Hindlimb muscle (tissue), 1 donor: ENCODE results near the gene SLIT3. TPM values are rescaled to one million over a fixed set of nuclear protein-coding genes. Genes with fewer than 3 reads are reported as not detected.

Experiments used
- DNase-seq: peaks from one replicate; pipeline ENCODE4 v3.0.0-alpha.2; 2013
- polyA plus RNA-seq: library from polyadenylated mRNA; unstranded; fragments of 120-200 nt; gene quantifications from one replicate; pipeline ENCODE4 v1.2.1, GENCODE V29; 2013; ENCODE audit not compliant: insufficient read length

The SLIT3 gene
- polyA plus RNA-seq, 1 donor = 7.5 TPM

DNA sequence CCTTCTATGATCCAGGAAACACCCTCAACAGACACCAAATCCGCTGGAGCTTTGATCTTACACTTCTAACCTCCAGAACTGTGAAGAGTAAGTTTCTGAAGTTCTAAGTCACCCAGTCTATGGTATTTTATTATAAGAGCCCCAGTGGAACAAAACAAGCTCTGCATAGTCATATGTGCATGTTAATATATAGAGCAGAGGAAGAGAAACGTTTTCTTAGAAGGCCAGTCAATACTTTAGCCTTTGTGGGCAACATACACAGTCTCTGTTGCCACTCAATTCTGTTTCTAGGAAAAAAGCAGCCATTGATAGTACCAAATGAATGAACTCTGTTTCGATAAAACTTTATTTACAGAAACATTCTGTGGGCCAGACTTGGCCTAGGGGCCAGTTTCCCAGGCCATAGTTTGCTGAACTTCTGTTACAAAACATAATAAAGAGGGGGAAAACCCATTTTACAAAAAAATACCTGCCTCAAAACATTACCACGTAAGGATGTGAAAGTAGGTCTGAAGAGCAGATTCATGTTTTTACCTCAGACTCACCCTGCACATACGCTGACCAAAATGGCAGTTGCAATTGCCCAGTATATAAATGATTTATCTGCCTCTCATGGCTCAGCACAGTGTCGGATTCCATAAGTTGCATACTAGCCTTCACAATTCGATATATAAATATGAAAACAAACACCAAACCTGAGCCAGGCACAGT lies 350.5 kb downstream of the SLIT3 start:
- DNase-seq = no peak

- no peak for DNase-seq
Measured at GRCh38 chr5:168948746-168949145, 352.2 kb downstream of the SLIT3 start.

DNA sequence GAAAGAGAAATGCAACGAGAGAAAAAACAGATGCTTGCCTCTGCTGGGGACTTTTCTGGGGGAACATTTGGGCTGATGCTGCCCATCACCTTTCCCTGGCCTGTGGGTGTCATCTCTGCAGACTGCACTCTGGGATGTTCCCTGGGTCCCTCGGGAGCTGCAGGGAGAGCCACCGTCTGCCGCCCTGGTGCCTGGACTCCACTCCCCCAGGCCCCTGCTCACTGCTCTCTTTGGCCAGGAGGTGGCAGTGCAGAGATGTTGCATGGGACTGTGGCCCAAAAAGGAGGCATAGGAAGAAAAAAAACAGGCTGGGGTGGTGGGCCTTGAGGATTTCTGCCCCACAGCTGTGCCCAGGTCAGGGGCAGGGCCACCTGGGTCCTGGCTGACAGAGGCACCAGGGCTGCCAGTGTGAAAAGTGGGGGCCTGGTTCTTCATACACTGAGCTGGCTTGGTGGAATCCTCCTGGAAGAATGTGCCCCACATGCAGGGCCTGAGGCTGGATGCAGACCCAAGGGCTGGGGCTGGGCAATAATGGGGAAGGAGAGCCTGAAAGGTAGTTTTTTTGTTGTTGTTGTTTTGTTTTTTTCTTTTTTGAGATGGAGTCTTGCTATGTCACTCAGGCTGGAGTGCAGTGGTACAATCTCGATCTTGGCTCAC lies 353.6 kb downstream of the SLIT3 start:
- DNase-seq = peak; percentile 15

DNA sequence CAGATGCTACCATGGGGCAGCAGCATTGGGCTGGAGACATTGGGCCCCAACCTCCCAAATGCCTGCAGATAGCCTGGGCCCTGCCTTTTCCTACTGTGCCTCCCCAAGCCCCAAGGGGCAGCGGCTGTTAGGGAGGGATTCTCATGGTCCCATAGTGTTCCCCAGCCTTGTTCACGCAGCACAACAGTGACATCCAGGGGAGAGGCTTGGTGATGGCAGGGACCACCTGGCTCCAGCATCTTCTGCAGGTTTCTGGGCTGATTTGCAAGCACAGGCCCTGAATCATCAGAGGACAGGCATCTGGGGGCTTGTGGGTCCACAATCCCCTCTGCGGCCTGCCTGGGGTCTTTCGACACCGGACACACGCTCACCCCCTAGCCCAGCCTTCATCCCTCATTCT lies 354.6 kb downstream of the SLIT3 start:
- DNase-seq = no peak

- no peak for DNase-seq
Measured at GRCh38 chr5:168944004-168944403, 356.9 kb downstream of the SLIT3 start.

DNA sequence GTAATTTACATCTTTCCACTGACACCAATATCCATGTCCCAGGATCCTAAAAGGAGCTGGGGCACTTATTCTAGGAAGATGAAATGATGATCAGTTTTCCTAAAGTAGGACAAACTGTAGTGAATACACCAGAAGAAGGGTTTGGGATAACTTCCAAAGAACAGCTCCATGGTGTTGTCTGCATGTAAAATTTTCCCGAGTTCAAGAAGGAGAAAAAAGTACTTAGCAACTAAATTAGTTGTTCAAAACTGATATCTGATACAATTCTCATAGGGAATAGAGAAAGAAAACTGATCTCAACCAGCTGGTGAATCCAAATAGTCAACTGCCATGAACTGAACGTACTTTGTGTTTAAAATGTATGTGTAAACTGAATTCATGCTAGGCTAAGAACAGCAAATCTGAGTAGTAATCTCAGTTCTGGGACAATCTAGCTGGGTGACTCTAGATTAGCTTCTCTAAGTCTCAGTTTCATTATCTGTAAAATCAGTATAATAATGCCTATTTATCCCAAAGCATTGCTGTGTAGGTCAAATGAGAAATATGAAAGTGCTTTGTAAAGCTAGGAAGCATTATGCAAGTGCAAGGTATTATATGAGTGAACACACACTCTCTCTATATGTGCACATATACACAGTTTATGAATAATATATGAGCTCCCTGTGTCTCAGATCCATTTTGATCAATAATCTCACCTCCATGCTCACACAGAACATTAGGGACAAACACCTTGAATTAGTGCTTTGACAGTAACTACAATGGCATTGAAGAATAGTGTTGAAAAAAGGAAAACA lies 357.7 kb downstream of the SLIT3 start:
- DNase-seq = no peak

- no peak for DNase-seq
Measured at GRCh38 chr5:168941901-168942300, 359.0 kb downstream of the SLIT3 start.

DNA sequence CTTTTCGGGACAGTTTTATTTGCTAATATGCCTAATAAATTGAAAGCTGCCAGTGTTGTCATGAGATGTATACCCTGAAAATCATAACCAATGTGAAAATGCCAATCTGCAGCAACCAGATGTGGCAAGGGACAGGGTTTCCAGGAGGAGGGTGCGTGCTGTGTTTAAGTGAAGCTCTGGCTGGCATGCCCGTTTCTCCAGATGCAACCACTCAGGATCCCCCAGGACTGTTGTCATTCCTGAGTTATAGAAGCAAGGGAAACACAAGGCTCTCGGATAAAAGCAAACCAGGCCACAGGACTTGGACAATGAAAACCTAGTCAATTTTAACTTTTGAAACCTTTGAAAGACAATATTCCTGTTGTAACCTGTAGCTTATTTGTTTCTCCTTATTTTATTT lies 360.2 kb downstream of the SLIT3 start:
- DNase-seq = no peak

DNA sequence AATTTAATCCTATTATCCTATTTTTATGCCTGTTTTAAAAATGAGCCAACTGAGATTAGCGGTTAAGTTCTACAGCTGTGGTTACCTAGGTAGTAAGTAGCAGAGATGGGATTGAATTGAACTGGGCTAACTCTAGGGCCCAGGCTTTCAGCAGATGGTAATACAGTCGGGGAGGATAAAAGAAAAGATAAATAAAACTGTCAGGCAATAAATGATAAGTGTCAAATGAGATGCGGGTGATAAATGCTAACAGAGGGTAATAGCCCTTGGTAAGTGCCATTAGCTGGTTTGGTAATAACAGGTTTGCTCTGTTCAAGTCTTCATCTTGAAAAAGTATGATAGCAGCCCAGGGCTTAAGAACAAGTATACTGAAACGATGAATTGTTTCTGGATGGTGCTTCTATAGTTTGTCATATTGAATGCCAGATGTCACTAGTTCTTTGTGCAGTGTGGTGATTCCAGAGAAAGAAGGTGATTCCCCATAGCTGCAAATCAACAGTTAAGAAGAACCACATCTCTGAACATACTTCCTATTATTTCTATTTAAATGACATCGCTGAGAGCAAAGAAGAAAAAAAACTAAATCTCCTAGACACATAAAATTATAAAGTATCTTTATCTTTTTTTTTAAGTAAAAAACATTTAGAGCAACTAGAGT lies 360.9 kb downstream of the SLIT3 start:
- no peak for DNase-seq

DNA sequence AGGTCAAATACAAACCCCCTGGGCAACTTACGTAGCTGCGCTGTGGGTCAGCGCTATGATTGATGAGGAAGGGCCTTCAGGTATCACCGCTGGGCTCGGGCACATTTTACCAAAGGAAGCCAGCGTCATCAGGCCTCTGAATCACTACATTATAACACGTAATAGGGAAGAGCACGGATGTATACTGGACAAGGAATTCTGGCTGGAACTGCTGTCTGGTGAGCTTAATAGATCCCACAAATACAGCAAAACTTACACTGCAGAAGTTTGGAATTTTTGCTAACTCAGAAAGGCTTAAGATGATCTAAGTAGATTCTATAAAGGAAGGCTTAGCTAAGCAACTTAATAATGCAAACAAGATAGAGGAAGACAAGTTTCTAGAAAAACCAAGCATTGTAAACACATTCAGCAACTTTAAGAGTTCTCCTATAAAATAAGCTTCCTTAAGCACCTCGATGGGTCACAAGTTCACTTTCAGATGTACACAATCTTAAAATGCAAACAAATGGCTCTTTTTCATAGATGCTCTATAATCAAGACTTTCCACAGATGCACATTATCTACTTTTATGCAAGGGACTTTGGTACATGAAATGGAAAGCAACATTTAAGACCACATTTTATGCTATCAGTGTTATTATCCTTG lies 361.7 kb downstream of the SLIT3 start:
- no peak for DNase-seq

DNA sequence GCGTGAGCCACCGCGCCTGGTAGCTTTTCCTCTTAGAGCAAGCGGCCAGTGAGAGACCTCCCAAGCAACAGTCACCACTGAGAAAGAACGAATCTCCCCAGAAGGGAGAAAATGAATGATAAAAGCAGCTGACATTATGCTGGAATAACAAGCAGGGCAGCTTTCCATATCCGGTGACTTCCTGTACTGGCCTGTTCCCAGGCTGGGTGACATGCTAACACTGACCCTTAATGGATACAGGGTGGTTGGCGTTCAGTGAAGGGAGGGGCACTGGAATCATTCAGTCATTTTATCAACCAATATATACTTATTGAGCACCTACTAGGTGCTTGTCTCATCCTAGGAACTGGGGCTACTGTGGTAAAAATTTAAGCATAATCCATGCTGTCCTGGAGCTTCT lies 364.4 kb downstream of the SLIT3 start:
- no peak for DNase-seq

- no peak for DNase-seq
Measured at GRCh38 chr5:168935183-168935582, 365.8 kb downstream of the SLIT3 start.

GRCh38 chr5:168934169-168934568 lies 366.8 kb downstream of the SLIT3 start:
- DNase-seq = no peak

DNA sequence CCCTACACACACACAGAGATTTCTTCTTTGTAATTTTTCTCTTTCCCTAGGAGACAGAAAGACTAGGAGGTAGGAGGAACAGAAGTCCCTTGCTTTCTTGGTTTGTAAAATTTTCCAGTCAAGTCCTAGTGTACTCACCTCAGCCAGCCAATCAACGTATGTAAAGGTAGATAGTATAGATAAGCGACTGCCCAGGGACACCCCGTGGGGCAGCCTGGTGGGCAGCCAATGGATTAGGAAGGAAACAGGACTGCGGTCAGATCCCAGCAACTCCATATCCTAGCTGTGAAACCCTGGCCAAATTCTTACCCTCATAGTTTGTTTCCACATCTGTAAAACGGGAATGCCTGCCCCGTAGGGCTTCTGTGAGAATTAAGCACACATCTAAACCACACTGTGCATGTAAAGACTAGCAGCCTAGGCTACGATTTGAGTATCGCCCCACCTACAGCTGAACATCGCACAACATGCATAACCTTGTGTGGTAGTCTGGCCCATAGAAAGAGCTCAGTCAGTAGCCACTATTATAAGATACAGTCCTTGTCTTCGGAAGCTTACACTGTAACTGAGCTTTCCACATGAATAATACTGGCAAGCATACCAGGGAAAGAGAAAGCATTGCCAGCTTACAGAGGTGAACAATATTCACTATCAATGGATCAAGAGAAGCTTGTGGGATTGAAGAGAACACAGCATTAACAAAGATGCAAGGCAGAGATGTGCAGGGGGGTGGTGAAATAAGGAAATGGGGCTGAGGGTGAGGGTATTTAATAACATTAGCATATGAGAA lies 368.3 kb downstream of the SLIT3 start:
- no peak for DNase-seq

DNA sequence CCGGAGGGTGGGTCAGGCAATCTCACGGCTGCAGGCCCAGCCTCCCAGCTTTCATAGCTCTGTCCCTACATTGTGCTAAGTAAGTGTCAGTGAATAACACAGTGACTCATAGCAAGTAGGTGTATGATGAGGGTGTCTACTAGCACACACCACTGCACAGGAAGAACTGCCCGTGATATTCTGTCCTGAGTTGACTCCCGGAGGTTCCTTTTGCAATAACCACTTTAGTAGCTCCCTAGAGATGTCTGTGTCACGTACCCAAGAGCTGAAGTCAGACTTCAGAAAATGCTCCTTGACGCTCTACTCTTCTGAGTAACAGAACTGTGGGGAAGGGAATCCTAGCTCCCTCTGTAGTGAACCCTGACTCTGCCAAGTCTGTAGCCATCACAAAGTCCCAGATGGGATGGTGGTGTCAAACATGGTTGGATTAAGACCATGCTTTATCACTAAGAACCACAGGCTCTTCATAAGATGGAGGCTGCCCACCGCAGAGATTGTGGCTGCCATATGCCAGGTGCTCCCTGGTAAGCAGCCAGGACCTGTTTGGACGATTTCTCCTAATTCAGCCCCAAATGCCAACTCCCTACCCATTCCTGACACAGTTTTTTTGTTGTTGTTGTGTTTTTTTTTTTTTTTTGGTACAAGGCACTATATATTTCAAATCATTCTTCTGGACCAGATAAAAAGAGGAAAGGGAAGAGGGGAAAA lies 369.1 kb downstream of the SLIT3 start:
- no peak for DNase-seq

DNA sequence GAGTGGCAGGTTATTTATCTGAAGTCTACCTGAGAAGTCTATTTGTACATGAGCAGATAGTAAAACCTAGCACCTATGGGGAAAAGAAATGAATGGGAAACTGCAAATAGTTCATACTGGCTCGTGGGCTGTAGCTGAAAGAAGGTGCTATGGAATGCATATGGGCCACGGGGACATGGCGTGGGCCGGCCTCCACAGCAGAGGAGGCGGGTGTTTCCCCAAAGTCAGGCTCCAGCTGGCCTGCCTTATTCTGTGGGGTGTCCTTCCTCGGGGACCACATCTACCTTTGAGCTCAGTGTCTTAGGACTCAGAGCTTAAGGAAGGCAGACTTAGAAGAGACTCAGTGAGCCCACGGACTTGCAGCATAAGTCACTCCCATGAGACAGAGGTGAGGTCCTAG lies 371.3 kb downstream of the SLIT3 start:
- no peak for DNase-seq

DNA sequence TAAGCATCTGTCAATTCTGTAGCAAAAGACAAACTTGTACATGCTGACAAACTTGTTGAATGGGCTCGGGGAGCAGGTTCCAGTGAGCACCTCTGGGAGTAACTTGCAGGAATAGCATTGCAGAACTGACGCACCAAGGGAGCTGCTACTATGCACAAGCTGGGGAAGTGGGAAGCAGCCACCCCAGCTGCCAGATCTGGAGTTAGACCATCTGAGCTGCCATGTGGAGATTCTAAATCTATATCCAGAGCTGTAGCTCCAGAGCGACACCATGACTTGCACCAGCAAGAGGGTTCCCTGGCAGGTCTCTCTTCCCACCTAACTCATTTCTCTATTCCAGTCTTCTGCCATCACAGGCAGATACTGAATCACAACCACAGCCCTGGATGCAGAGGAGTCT lies 375.8 kb downstream of the SLIT3 start:
- no peak for DNase-seq

- DNase-seq = no peak
Measured at GRCh38 chr5:168921147-168921866, 379.6 kb downstream of the SLIT3 start.

- no peak for DNase-seq
Measured at GRCh38 chr5:168920019-168920810, 380.7 kb downstream of the SLIT3 start.
